Thoracic aorta (tissue), 2 donors: Measurements from ENCODE around the gene IRF1. TPM values are rescaled to one million over a fixed set of nuclear protein-coding genes. Genes with fewer than 3 reads are reported as not detected.
"Not testable (repeated sequence)": the region's sequence is repeated elsewhere in the genome, so short reads cannot be mapped to it uniquely, and the experiment has no call there.

Experiments
- ATAC-seq: fragments of 150-250 bp; one replicate; pipeline ENCODE4 v1.8.0; 2017; ENCODE audit warnings: low read depth; ENCODE audit not compliant: insufficient number of reproducible peaks, low FRiP score
- DNase-seq: peaks from one replicate; pipeline ENCODE4 v3.0.0-alpha.2; 2020; ENCODE audit warnings: low spot score
- H3K27ac ChIP-seq, 2 donors: fragments of 200-600 bp; sonication (generic); 1 replicate in 1 of 2; 2 replicates in 1 of 2; pipeline ENCODE4 v1.5.1; 2016; ENCODE audit warnings: mild to moderate bottlenecking in 2 of 2, moderate library complexity in 2 of 2
- H3K27me3 ChIP-seq: fragments of 200-600 bp; sonication (generic); replicated peaks from 2 replicates; pipeline ENCODE4 v1.6.0; 2016; ENCODE audit warnings: mild to moderate bottlenecking; ENCODE audit not compliant: insufficient read depth
- H3K36me3 ChIP-seq: fragments of 200-600 bp; sonication (generic); one replicate; pipeline ENCODE4 v1.5.1; 2016
- H3K4me1 ChIP-seq, 2 donors: fragments of 200-600 bp; sonication (generic); 1 replicate in 1 of 2; 2 replicates in 1 of 2; pipeline versions ENCODE4 v1.5.1 to v1.6.0; 2016; ENCODE audit warnings: low read depth in 2 of 2, mild to moderate bottlenecking in 1 of 2; ENCODE audit not compliant: control insufficient read depth in 1 of 2
- H3K4me3 ChIP-seq: fragments of 200-600 bp; sonication (generic); 2 replicates; pipeline ENCODE4 v1.5.1; 2016; ENCODE audit warnings: mild to moderate bottlenecking
- H3K9me3 ChIP-seq: fragments of 200-600 bp; sonication (generic); 2 replicates; pipeline ENCODE4 v1.5.1; 2016
- total RNA-seq, 2 donors: library from RNA; depleted of rRNA; stranded (reverse); fragments of >200 nt; gene quantifications; one replicate each; pipeline versions ENCODE4 v1.1.0 to v1.2.3, GENCODE V29; 2016
- TF ChIP-seq, protein P1 (sequence below): fragments of 200-600 bp; sonication (generic); IDR thresholded peaks from one replicate; pipeline ENCODE4 v1.5.1; 2019; ENCODE audit warnings: antibody characterized with exemption

Gene IRF1
- total RNA-seq, 2 donors from 2014 or later = 31.3 to 57.7 TPM

- H3K9me3 ChIP-seq = no peaks in the 10 kb centered on the region
- no peak for DNase-seq
- TF ChIP-seq, protein P1, sequence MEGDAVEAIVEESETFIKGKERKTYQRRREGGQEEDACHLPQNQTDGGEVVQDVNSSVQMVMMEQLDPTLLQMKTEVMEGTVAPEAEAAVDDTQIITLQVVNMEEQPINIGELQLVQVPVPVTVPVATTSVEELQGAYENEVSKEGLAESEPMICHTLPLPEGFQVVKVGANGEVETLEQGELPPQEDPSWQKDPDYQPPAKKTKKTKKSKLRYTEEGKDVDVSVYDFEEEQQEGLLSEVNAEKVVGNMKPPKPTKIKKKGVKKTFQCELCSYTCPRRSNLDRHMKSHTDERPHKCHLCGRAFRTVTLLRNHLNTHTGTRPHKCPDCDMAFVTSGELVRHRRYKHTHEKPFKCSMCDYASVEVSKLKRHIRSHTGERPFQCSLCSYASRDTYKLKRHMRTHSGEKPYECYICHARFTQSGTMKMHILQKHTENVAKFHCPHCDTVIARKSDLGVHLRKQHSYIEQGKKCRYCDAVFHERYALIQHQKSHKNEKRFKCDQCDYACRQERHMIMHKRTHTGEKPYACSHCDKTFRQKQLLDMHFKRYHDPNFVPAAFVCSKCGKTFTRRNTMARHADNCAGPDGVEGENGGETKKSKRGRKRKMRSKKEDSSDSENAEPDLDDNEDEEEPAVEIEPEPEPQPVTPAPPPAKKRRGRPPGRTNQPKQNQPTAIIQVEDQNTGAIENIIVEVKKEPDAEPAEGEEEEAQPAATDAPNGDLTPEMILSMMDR = no peak
- no peak for ATAC-seq
- peak overlapping the region; percentile 94 for H3K4me3 ChIP-seq
- H3K27ac ChIP-seq = no peak overlapping the region
- peaks cover 21% of the 10 kb centered on the region for H3K36me3 ChIP-seq
- no peaks in the 10 kb centered on the region for H3K27me3 ChIP-seq
- peaks cover 24 to 44% of the 10 kb centered on the region in 2 donors for H3K4me1 ChIP-seq
These were observed 2.0 kb downstream of the IRF1 start for GRCh38 chr5:132488590-132488989.

DNA sequence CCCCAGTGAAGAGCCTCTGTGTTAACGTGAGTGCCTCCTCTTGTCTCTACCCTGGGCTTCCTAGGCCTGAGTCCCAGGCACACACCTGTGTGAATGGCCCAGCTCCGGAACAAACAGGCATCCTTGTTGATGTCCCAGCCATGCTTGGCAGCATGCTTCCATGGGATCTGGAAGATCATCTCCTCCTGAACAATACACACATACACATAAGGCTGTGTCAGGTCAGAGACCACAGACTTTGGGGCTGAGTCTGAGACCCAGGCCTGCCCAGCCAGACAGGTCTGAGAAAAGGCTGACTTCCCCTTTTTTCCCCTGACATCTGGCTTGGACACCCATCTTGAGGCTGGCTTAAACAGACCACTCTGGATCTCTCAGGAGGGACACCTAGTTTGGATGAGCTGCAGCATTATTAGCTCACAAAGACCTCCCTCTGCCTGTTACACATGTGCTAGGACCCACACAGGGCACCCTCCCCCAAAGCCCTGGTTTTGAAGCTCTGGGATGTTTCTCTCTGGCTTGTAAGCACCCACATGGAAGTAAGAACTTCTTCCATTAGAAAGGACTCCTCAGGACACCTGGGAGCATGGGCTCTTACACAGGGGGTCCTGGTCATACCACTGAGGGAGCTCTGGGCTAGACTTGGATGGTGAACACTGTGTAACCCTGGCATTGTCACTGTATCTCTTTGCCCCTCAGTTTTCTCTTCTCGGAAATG is 2.6 kb downstream of the IRF1 start:
- Histone ChIP-seq H3K9me3 (no peaks in the 10 kb centered on the region), H3K27me3 (no peaks in the 10 kb centered on the region), H3K4me1 (peaks cover 24 to 44% of the 10 kb centered on the region in 2 donors), H3K36me3 (peaks cover 22% of the 10 kb centered on the region), H3K27ac (no peak overlapping the region), H3K4me3 (peak overlapping the region; percentile 17)
- TF ChIP-seq, protein P1 = no peak
- no peak for DNase-seq
- no peak for ATAC-seq

GRCh38 chr5:132487095-132487428 is 3.5 kb downstream of the IRF1 start:
- no peaks in the 10 kb centered on the region for H3K27me3 ChIP-seq
- TF ChIP-seq, protein P1 = no peak
- DNase-seq (no peak), ATAC-seq (no peak)
- H3K36me3 ChIP-seq = peaks cover 22% of the 10 kb centered on the region
- peaks cover 23 to 42% of the 10 kb centered on the region in 2 donors for H3K4me1 ChIP-seq
- no peak overlapping the region for H3K4me3 ChIP-seq
- no peaks in the 10 kb centered on the region for H3K9me3 ChIP-seq
- peak overlapping the region in 1 of 2 donors; percentile 6 for H3K27ac ChIP-seq

DNA sequence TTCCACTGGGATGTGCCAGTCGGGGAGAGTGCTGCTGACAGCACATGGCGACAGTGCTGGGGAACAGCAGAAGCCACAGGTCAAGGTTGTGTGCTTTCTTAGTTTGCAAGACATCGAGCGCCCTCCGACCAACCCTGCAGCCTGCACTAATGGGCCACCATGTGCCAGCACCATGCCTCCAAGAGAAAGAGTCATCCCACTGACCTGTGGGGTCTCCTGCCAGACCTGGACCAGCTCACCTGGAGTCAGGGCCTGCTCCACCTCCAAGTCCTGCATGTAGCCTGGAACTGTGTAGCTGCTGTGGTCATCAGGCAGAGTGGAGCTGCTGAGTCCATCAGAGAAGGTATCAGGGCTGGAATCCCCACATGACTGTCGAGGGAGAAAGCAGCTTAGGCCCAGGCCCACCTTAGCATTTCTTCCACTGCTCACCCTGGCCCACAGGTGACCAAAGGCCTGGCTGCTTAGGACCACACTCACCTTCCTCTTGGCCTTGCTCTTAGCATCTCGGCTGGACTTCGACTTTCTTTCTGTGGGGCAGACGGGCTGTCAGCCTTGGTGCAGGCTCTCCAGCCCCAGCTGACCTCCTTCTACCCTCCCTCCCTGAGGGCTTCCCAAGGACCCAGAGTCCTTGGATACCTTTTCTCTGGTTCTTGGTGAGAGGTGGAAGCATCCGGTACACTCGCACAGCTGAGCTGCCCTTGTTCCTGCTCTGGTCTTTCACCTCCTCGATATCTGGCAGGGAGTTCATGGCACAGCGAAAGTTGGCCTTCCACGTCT is 4.1 kb downstream of the IRF1 start:
- TF ChIP-seq, protein P1 = no peak
- Histone ChIP-seq H3K36me3 (peaks cover 22% of the 10 kb centered on the region), H3K9me3 (no peaks in the 10 kb centered on the region), H3K4me3 (no peak overlapping the region), H3K4me1 (peaks cover 19 to 37% of the 10 kb centered on the region in 2 donors), H3K27me3 (no peaks in the 10 kb centered on the region), H3K27ac (no peak overlapping the region)
- ATAC-seq = no peak
- no peak for DNase-seq

- Histone ChIP-seq H3K9me3 (no peaks in the 10 kb centered on the region), H3K4me3 (no peak overlapping the region), H3K4me1 (peaks cover 15 to 31% of the 10 kb centered on the region in 2 donors), H3K36me3 (peaks cover 22% of the 10 kb centered on the region), H3K27me3 (no peaks in the 10 kb centered on the region), H3K27ac (no peak overlapping the region)
- DNase-seq (no peak), ATAC-seq (no peak)
- TF ChIP-seq, protein P1 = no peak
These were observed 4.8 kb downstream of the IRF1 start for GRCh38 chr5:132485641-132486317.

DNA sequence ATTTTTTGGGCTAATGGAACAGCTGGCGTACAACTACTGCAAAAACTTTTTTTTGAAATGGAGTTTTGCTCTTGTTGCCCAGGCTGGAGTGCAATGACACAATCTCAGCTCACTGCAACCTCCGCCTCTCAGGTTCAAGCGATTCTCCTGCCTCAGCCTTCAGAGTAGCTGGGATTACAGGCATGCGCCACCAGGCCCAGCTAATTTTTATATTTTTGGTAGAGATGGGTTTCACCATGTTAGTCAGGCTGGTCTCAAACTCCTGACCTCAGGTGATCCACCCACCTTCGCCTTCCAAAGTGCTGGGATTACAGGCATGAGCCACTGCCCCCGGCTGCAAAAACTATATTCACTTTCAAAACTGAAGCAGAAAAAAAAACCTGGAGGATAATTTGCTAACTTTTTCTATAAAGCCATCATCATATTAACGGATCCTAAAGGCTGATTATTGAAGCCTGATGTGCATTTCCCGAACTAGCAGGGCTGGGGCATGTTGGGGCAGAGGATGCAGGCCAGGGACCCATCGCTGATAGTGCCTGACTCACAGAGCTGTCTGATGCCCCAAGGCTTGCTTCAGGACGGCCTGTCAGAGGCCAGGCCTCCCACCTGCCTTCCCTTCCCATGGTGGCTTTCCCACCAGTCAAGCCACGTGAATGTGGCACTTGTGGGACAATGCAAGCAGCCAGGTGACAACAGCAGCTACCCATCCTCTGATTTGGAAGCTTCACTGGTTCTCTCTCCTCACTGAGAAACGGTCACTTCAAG is 5.5 kb downstream of the IRF1 start:
- not testable (repeated sequence) for H3K27ac ChIP-seq, H3K27me3 ChIP-seq, H3K9me3 ChIP-seq, H3K4me3 ChIP-seq, ATAC-seq, DNase-seq
- Histone ChIP-seq H3K36me3 (peaks cover 22% of the 10 kb centered on the region), H3K4me1 (peaks cover 15 to 31% of the 10 kb centered on the region in 2 donors)
